Activated CD8-positive, alpha-beta memory T cell treated with anti-CD3 and anti-CD28 coated beads for 1 hour (primary cell): ENCODE measurements around the gene VAV1.
"Not testable (repeated sequence)": the region's sequence is repeated elsewhere in the genome, so short reads cannot be mapped to it uniquely, and the experiment has no call there.

ENCODE experiments used
- DNase-seq, 2 donors: peaks; one replicate each; pipeline ENCODE4 v3.0.0-alpha.2; 2020; ENCODE audit warnings: low read depth in 1 of 2; ENCODE audit errors: extremely low read depth in 1 of 2

Gene VAV1

GRCh38 chr19:6842871-6843607 lies 70.5 kb downstream of the VAV1 start:
- DNase-seq, result no peak

- DNase-seq, result no peak
Measured at GRCh38 chr19:6847828-6848200, 75.3 kb downstream of the VAV1 start.

GRCh38 chr19:6848986-6849385 lies 76.5 kb downstream of the VAV1 start:
- no peak for DNase-seq

- DNase-seq, result no peak
Measured at GRCh38 chr19:6849876-6850275, 77.4 kb downstream of the VAV1 start.

- DNase-seq, result no peak
Measured at GRCh38 chr19:6851359-6851758, 78.9 kb downstream of the VAV1 start.

- DNase-seq, result no peak
Measured at GRCh38 chr19:6852001-6852400, 79.5 kb downstream of the VAV1 start.

- DNase-seq, result no peak
Measured at GRCh38 chr19:6853868-6854267, 81.4 kb downstream of the VAV1 start.

GRCh38 chr19:6854758-6855157 lies 82.2 kb downstream of the VAV1 start:
- DNase-seq, result no peak

GRCh38 chr19:6856749-6857372 lies 84.4 kb downstream of the VAV1 start:
- DNase-seq, result no peak

GRCh38 chr19:6861683-6862286 lies 89.3 kb downstream of the VAV1 start:
- no peak for DNase-seq

- DNase-seq, result peak; percentile 79 to 81
Measured at GRCh38 chr19:6862673-6863078, 90.2 kb downstream of the VAV1 start.

GRCh38 chr19:6864325-6864940 lies 91.9 kb downstream of the VAV1 start:
- DNase-seq, result no peak

GRCh38 chr19:6865849-6866248 lies 93.3 kb downstream of the VAV1 start:
- no peak for DNase-seq

- DNase-seq, result no peak
Measured at GRCh38 chr19:6866741-6867151, 94.2 kb downstream of the VAV1 start.

GRCh38 chr19:6868351-6868750 lies 95.8 kb downstream of the VAV1 start:
- no peak for DNase-seq

- not testable (repeated sequence) for DNase-seq
Measured at GRCh38 chr19:6869151-6869882, 96.8 kb downstream of the VAV1 start.

GRCh38 chr19:6873708-6874431 lies 101.4 kb downstream of the VAV1 start:
- no peak for DNase-seq

GRCh38 chr19:6875218-6875617 lies 102.7 kb downstream of the VAV1 start:
- no peak for DNase-seq

GRCh38 chr19:6876748-6877147 lies 104.2 kb downstream of the VAV1 start:
- no peak for DNase-seq

- DNase-seq, result no peak
Measured at GRCh38 chr19:6877766-6878165, 105.3 kb downstream of the VAV1 start.
